ENCODE measurements around the gene KRTAP4-9. TPM values are rescaled to one million over a fixed set of nuclear protein-coding genes. Genes with fewer than 3 reads are reported as not detected.
"Not testable (repeated sequence)": the region's sequence is repeated elsewhere in the genome, so short reads cannot be mapped to it uniquely, and the experiment has no call there.

KRTAP4-9 gene
- not detected for polyA plus RNA-seq (ENCODE audit: insufficient read length in 4 of 4)

GRCh38 chr17:41105347-41105746, at the start of gene KRTAP4-9:
KRTAP4-9 (plus strand) TSS chr17:41105389; CDS start chr17:41105389, 0 bp downstream.
- DNase-seq (ENCODE audit: low read depth in 4 of 4, low spot score in 3 of 4): not testable (repeated sequence)

- no peak for DNase-seq (ENCODE audit: low read depth in 4 of 4, low spot score in 3 of 4)
Measured at GRCh38 chr17:41057547-41057946, 47.6 kb upstream of the KRTAP4-9 start.

GRCh38 chr17:41058741-41059140, 46.4 kb upstream of the KRTAP4-9 start:
- DNase-seq (ENCODE audit: low read depth in 4 of 4, low spot score in 3 of 4): no peak

GRCh38 chr17:41059276-41060051, 45.7 kb upstream of the KRTAP4-9 start:
- not testable (repeated sequence) for DNase-seq (ENCODE audit: low read depth in 4 of 4, low spot score in 3 of 4)

- no peak for DNase-seq (ENCODE audit: low read depth in 4 of 4, low spot score in 3 of 4)
Measured at GRCh38 chr17:41060052-41060604, 45.1 kb upstream of the KRTAP4-9 start, which contains the start of gene KRTAP2-3. KRTAP2-3 (minus strand) TSS chr17:41060114; CDS start chr17:41060050, 64 bp downstream.

- no peak for DNase-seq (ENCODE audit: low read depth in 4 of 4, low spot score in 3 of 4)
Measured at GRCh38 chr17:41061964-41062363, 43.2 kb upstream of the KRTAP4-9 start.

GRCh38 chr17:41063449-41063848, 41.7 kb upstream of the KRTAP4-9 start:
- DNase-seq (ENCODE audit: low read depth in 4 of 4, low spot score in 3 of 4): no peak

- no peak for DNase-seq (ENCODE audit: low read depth in 4 of 4, low spot score in 3 of 4)
Measured at GRCh38 chr17:41064301-41064700, 40.9 kb upstream of the KRTAP4-9 start.

- DNase-seq (ENCODE audit: low read depth in 4 of 4, low spot score in 3 of 4): not testable (repeated sequence)
Measured at GRCh38 chr17:41065016-41065689, 40.0 kb upstream of the KRTAP4-9 start.

GRCh38 chr17:41065829-41066624, 39.2 kb upstream of the KRTAP4-9 start, which contains the start of gene KRTAP2-4:
KRTAP2-4 (minus strand) TSS chr17:41065879; CDS start chr17:41065845, 34 bp downstream.
- DNase-seq (ENCODE audit: low read depth in 4 of 4, low spot score in 3 of 4): no peak

GRCh38 chr17:41067281-41067680, 37.9 kb upstream of the KRTAP4-9 start:
- DNase-seq (ENCODE audit: low read depth in 4 of 4, low spot score in 3 of 4): no peak

- no peak for DNase-seq (ENCODE audit: low read depth in 4 of 4, low spot score in 3 of 4)
Measured at GRCh38 chr17:41069031-41069430, 36.2 kb upstream of the KRTAP4-9 start.

- no peak for DNase-seq (ENCODE audit: low read depth in 4 of 4, low spot score in 3 of 4)
Measured at GRCh38 chr17:41071606-41072360, 33.4 kb upstream of the KRTAP4-9 start.

- no peak for DNase-seq (ENCODE audit: low read depth in 4 of 4, low spot score in 3 of 4)
Measured at GRCh38 chr17:41073676-41074075, 31.5 kb upstream of the KRTAP4-9 start.

GRCh38 chr17:41076788-41077187, 28.4 kb upstream of the KRTAP4-9 start:
- DNase-seq (ENCODE audit: low read depth in 4 of 4, low spot score in 3 of 4): no peak

GRCh38 chr17:41082626-41083025, 22.6 kb upstream of the KRTAP4-9 start:
- DNase-seq (ENCODE audit: low read depth in 4 of 4, low spot score in 3 of 4): no peak

- not testable (repeated sequence) for DNase-seq (ENCODE audit: low read depth in 4 of 4, low spot score in 3 of 4)
Measured at GRCh38 chr17:41083427-41083826, 21.8 kb upstream of the KRTAP4-9 start.

GRCh38 chr17:41084100-41084856, 20.9 kb upstream of the KRTAP4-9 start, which contains the start of gene KRTAP4-7:
KRTAP4-7 (plus strand) TSS chr17:41084150; CDS start chr17:41084207, 57 bp downstream.
- not testable (repeated sequence) for DNase-seq (ENCODE audit: low read depth in 4 of 4, low spot score in 3 of 4)

Measured in right renal pelvis (tissue), 4 donors.